HepG2 (cell line): ENCODE measurements around the gene NUDT22. TPM values are rescaled to one million over a fixed set of nuclear protein-coding genes. Genes with fewer than 3 reads are reported as not detected.

Experiments used
- GLI4 ChIP-seq: sonication (generic); formaldehyde crosslinking; IDR thresholded peaks from 2 replicates; pipeline ENCODE4 v1.5.1; 2020; ENCODE audit warnings: missing genetic modification reagents, mild to moderate bottlenecking, moderate library complexity, borderline replicate concordance
- GZF1 ChIP-seq: sonication (generic); formaldehyde crosslinking; IDR thresholded peaks from 2 replicates; pipeline ENCODE4 v1.5.1; 2020; ENCODE audit warnings: mild to moderate bottlenecking, missing genetic modification reagents
- HNF4G ChIP-seq, 2 experiments: sonication (generic) in 1 of 2; formaldehyde crosslinking in 1 of 2; IDR thresholded peaks; 2 replicates each; pipeline versions ENCODE4 v1.4.0 to v1.6.1; 2011 to 2020; ENCODE audit warnings: borderline replicate concordance in 2 of 2, low read depth in 2 of 2, mild to moderate bottlenecking in 2 of 2, low read length in 1 of 2, missing genetic modification reagents in 1 of 2, moderate library complexity in 1 of 2
- HOXA9 ChIP-seq: sonication (generic); formaldehyde crosslinking; IDR thresholded peaks from 2 replicates; pipeline ENCODE4 v1.8.1; 2022; ENCODE audit warnings: missing genetic modification reagents, mild to moderate bottlenecking, moderate library complexity, borderline replicate concordance
- JDP2 ChIP-seq: sonication (generic); formaldehyde crosslinking; IDR thresholded peaks from 2 replicates; pipeline ENCODE4 v1.8.1; 2022; ENCODE audit warnings: missing genetic modification reagents, borderline replicate concordance
- KDM5B ChIP-seq: sonication (generic); formaldehyde crosslinking; IDR thresholded peaks from 2 replicates; pipeline ENCODE4 v1.4.0; 2020; ENCODE audit warnings: missing genetic modification reagents, mild to moderate bottlenecking, borderline replicate concordance
- MEF2D ChIP-seq: sonication (generic); formaldehyde crosslinking; IDR thresholded peaks from 2 replicates; pipeline ENCODE4 v1.5.1; 2020; ENCODE audit warnings: mild to moderate bottlenecking, missing genetic modification reagents
- MTA3 ChIP-seq: sonication (generic); formaldehyde crosslinking; IDR thresholded peaks from 2 replicates; pipeline ENCODE4 v1.4.0; 2020; ENCODE audit warnings: missing genetic modification reagents
- NCOR1 ChIP-seq: fragments of 200-600 bp; sonication (generic); IDR thresholded peaks from 2 replicates; pipeline ENCODE4 v1.7.0; 2017; ENCODE audit warnings: antibody characterized with exemption, low read length, borderline replicate concordance
- NFRKB ChIP-seq: fragments of 450-650 bp; IDR thresholded peaks from 2 replicates; pipeline ENCODE4 v1.6.1; 2017
- PRMT3 ChIP-seq: sonication (generic); formaldehyde crosslinking; IDR thresholded peaks from 2 replicates; pipeline ENCODE4 v1.8.1; 2022; ENCODE audit warnings: low read depth, mild to moderate bottlenecking, moderate library complexity, missing genetic modification reagents, borderline replicate concordance
- RAD51 ChIP-seq: fragments of 450-650 bp; IDR thresholded peaks from 2 replicates; pipeline ENCODE4 v1.6.1; 2016; ENCODE audit warnings: borderline replicate concordance
- RFX1 ChIP-seq: fragments of 450-650 bp; IDR thresholded peaks from 2 replicates; pipeline ENCODE4 v1.6.1; 2017
- RFXANK ChIP-seq: IDR thresholded peaks from 2 replicates; pipeline ENCODE4 v1.6.1; 2016
- RXRB ChIP-seq: IDR thresholded peaks from 2 replicates; pipeline ENCODE4 v1.6.1; 2016; ENCODE audit warnings: borderline replicate concordance, missing genetic modification reagents, missing compliant biosample characterization
- SP1 ChIP-seq, 2 experiments: fragments of 450-650 bp in 1 of 2; sonication (generic) in 1 of 2; formaldehyde crosslinking in 1 of 2; IDR thresholded peaks; 2 replicates each; pipeline versions ENCODE4 v1.4.0 to v1.6.1; 2016 to 2020; ENCODE audit warnings: missing genetic modification reagents in 1 of 2
- SP2 ChIP-seq: sonication (generic); formaldehyde crosslinking; IDR thresholded peaks from 2 replicates; pipeline ENCODE4 v1.5.1; 2020; ENCODE audit warnings: mild to moderate bottlenecking, missing genetic modification reagents
- YEATS4 ChIP-seq: sonication (generic); formaldehyde crosslinking; IDR thresholded peaks from 2 replicates; pipeline ENCODE4 v1.4.0; 2020; ENCODE audit warnings: missing genetic modification reagents, borderline replicate concordance
- ZFP82 ChIP-seq: sonication (generic); formaldehyde crosslinking; IDR thresholded peaks from 2 replicates; pipeline ENCODE4 v1.5.1; 2020; ENCODE audit warnings: mild to moderate bottlenecking, missing genetic modification reagents, borderline replicate concordance
- ZMYM3 ChIP-seq: sonication (generic); formaldehyde crosslinking; IDR thresholded peaks from 2 replicates; pipeline ENCODE4 v1.5.1; 2020; ENCODE audit warnings: mild to moderate bottlenecking, missing genetic modification reagents
- ZNF235 ChIP-seq: sonication (generic); formaldehyde crosslinking; IDR thresholded peaks from 2 replicates; pipeline ENCODE4 v1.8.1; 2023; ENCODE audit warnings: mild to moderate bottlenecking, missing genetic modification reagents, borderline replicate concordance
- ZNF367 ChIP-seq: sonication (generic); formaldehyde crosslinking; IDR thresholded peaks from 2 replicates; pipeline ENCODE4 v1.4.0; 2020; ENCODE audit warnings: missing genetic modification reagents, borderline replicate concordance
- ZNF775 ChIP-seq: sonication (generic); formaldehyde crosslinking; IDR thresholded peaks from 2 replicates; pipeline ENCODE4 v1.4.0; 2020; ENCODE audit warnings: missing genetic modification reagents, mild to moderate bottlenecking, moderate library complexity, borderline replicate concordance
- ZNF782 ChIP-seq: sonication (generic); formaldehyde crosslinking; IDR thresholded peaks from 2 replicates; pipeline ENCODE4 v1.4.0; 2020; ENCODE audit warnings: missing genetic modification reagents, mild to moderate bottlenecking, borderline replicate concordance
- ZSCAN20 ChIP-seq: sonication (generic); formaldehyde crosslinking; IDR thresholded peaks from 2 replicates; pipeline ENCODE4 v1.4.0; 2020; ENCODE audit warnings: missing genetic modification reagents, mild to moderate bottlenecking, borderline replicate concordance
- polyA plus RNA-seq, 8 experiments: library from polyadenylated mRNA; depleted of rRNA in 3 of 8; stranded (reverse) in 7 of 8; unstranded in 1 of 8; fragments of >200 nt; fragmentation: Illumina TruSeq in 4 of 8; extraction: Trizol in 4 of 8; gene quantifications; 2 replicates each; pipeline versions ENCODE4 v1.2.1 to v1.2.3, GENCODE V29; 2011 to 2016; ENCODE audit warnings: low read depth in 4 of 8, missing spikeins in 1 of 8, mixed read lengths in 1 of 8; ENCODE audit not compliant: insufficient read depth in 1 of 8
- total RNA-seq, 5 experiments: library from RNA; depleted of rRNA; stranded (reverse); fragments of >200 nt; fragmentation: Illumina TruSeq; extraction: Trizol; gene quantifications; 2 replicates each; pipeline ENCODE4 v1.2.3, GENCODE V29; 2016; ENCODE audit warnings: low read depth in 1 of 5
- TF ChIP-seq, protein P1 (sequence below), 2 experiments: sonication (generic) in 1 of 2; formaldehyde crosslinking in 1 of 2; IDR thresholded peaks; 2 replicates each; pipeline versions ENCODE4 v1.6.1 to v1.9.0; 2014 to 2022; ENCODE audit warnings: antibody characterized with exemption in 1 of 2, borderline replicate concordance in 1 of 2, inconsistent platforms in 1 of 2, low read depth in 1 of 2, missing genetic modification reagents in 1 of 2

Gene NUDT22
- total and polyA plus RNA-seq, 2 of the 13 experiments (the other 11 are each of a cell fraction or from before 2014, with no cell fraction given), result 33.5 to 39.8 TPM

DNA sequence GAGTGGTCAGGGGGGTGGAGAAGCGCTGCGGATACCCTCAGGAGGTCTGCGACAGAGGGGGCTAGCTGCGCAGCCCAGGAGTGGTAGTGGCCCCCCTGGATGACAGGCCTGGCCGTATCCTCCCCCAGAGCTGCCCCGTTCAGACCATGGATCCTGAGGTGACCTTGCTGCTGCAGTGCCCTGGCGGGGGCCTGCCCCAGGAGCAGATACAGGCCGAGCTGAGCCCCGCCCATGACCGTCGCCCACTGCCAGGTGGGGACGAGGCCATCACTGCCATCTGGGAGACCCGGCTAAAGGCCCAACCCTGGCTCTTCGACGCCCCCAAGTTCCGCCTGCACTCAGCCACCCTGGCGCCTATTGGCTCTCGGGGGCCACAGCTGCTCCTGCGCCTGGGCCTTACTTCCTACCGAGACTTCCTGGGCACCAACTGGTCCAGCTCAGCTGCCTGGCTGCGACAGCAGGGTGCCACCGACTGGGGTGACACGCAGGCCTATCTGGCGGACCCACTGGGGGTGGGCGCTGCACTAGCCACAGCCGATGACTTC is 505 bp downstream of the NUDT22 start (continued):
- TF ChIP-seq, protein P1, sequence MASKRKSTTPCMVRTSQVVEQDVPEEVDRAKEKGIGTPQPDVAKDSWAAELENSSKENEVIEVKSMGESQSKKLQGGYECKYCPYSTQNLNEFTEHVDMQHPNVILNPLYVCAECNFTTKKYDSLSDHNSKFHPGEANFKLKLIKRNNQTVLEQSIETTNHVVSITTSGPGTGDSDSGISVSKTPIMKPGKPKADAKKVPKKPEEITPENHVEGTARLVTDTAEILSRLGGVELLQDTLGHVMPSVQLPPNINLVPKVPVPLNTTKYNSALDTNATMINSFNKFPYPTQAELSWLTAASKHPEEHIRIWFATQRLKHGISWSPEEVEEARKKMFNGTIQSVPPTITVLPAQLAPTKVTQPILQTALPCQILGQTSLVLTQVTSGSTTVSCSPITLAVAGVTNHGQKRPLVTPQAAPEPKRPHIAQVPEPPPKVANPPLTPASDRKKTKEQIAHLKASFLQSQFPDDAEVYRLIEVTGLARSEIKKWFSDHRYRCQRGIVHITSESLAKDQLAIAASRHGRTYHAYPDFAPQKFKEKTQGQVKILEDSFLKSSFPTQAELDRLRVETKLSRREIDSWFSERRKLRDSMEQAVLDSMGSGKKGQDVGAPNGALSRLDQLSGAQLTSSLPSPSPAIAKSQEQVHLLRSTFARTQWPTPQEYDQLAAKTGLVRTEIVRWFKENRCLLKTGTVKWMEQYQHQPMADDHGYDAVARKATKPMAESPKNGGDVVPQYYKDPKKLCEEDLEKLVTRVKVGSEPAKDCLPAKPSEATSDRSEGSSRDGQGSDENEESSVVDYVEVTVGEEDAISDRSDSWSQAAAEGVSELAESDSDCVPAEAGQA (IDR thresholded peaks at IDR 0.05; ENCODE audit: low read depth), result no peak
- TF ChIP-seq, protein P1 (CRISPR knock-in tag; IDR thresholded peaks at IDR 0.05; ENCODE audit: borderline replicate concordance), result 0 out of 2 replicates have a peak, but pooled peaks have one; percentile 42
- TF ChIP-seq ZNF235 (CRISPR knock-in tag) (no peak), ZMYM3 (CRISPR knock-in tag) (no peak), HOXA9 (CRISPR knock-in tag) (no peak), JDP2 (CRISPR knock-in tag) (no peak), ZNF367 (CRISPR knock-in tag) (no peak), RAD51 (no peak), MTA3 (CRISPR knock-in tag) (no peak), HNF4G (IDR thresholded peaks at IDR 0.05; ENCODE audit: borderline replicate concordance, low read depth, low read length) (no peak), HNF4G (CRISPR knock-in tag; IDR thresholded peaks at IDR 0.05; ENCODE audit: borderline replicate concordance, low read depth) (no peak; the same call in 1 of the 2 replicates), KDM5B (CRISPR knock-in tag) (no peak), MEF2D (CRISPR knock-in tag) (no peak), YEATS4 (CRISPR knock-in tag) (peak; percentile 48; the same call in 1 of the 2 replicates), SP2 (no peak), ZNF782 (CRISPR knock-in tag) (no peak), NFRKB (no peak), ZNF775 (no peak), RFXANK (CRISPR knock-in tag) (no peak), NCOR1 (no peak), ZFP82 (CRISPR knock-in tag) (no peak; the same call in 1 of the 2 replicates), GLI4 (CRISPR knock-in tag) (0 out of 2 replicates have a peak, but pooled peaks have one; percentile 55), PRMT3 (CRISPR knock-in tag) (0 out of 2 replicates have a peak, but pooled peaks have one; percentile 15), RFX1 (no peak), GZF1 (CRISPR knock-in tag) (no peak), RXRB (CRISPR knock-in tag) (no peak), ZSCAN20 (CRISPR knock-in tag) (no peak), SP1 (IDR thresholded peaks at IDR 0.05) (no peak), SP1 (CRISPR knock-in tag; IDR thresholded peaks at IDR 0.05) (no peak)
